OCI-LY7 (cell line): ENCODE results near the gene MICB. TPM values are rescaled to one million over a fixed set of nuclear protein-coding genes. Genes with fewer than 3 reads are reported as not detected.

ENCODE experiments used
- BruUV-seq: library from RNA; stranded (reverse); fragments of 400-500 nt; replicated peaks from 2 replicates; lab custom pipeline; 2021; lab: Mats Ljungman, UMichigan
- CTCF ChIA-PET: fragments of 300-600 bp; sonication (Branson Sonifier 250); formaldehyde crosslinking; loops from one replicate; lab custom pipeline; 2022; ENCODE audit warnings: antibody characterized with exemption; ENCODE audit not compliant: unreplicated experiment; lab: Charles Lee
- POLR2A ChIA-PET: fragments of 300-600 bp; sonication (Branson Sonifier 250); formaldehyde crosslinking; loops from one replicate; lab custom pipeline; 2022; ENCODE audit warnings: antibody characterized with exemption; lab: Charles Lee
- DNase-seq: peaks from one replicate; pipeline ENCODE4 v3.0.0-alpha.2; 2015; ENCODE audit warnings: low spot score
- H2AFZ ChIP-seq: fragments of 200-600 bp; sonication (generic), shearing (Covaris generic); 2 replicates; pipeline ENCODE4 v1.6.1; 2014; ENCODE audit warnings: mild to moderate bottlenecking, antibody characterized with exemption, low read length, moderate library complexity
- H3K27ac ChIP-seq: fragments of 200-600 bp; sonication (generic); 2 replicates; pipeline ENCODE4 v1.5.1; 2014; ENCODE audit warnings: mixed run types, low read depth, mild to moderate bottlenecking, moderate library complexity, low read length, inconsistent platforms; ENCODE audit not compliant: poor library complexity, severe bottlenecking
- H3K36me3 ChIP-seq: fragments of 200-600 bp; sonication (generic); 2 replicates; pipeline ENCODE4 v1.6.1; 2014; ENCODE audit warnings: mild to moderate bottlenecking, antibody characterized with exemption, low read length, moderate library complexity, mixed read lengths; ENCODE audit not compliant: insufficient read depth
- H3K4me1 ChIP-seq: fragments of 200-600 bp; sonication (generic); 2 replicates; pipeline ENCODE4 v1.5.1; 2014; ENCODE audit warnings: mild to moderate bottlenecking, low read length; ENCODE audit not compliant: insufficient read depth, poor library complexity, severe bottlenecking
- H3K4me2 ChIP-seq: fragments of 200-600 bp; sonication (generic); 2 replicates; pipeline ENCODE4 v1.6.1; 2014; ENCODE audit warnings: mild to moderate bottlenecking, low read length
- H3K4me3 ChIP-seq: fragments of 200-600 bp; sonication (generic); 2 replicates; pipeline ENCODE4 v1.5.1; 2014; ENCODE audit warnings: mild to moderate bottlenecking, low read depth, low read length; ENCODE audit not compliant: poor library complexity, severe bottlenecking
- H3K79me2 ChIP-seq: fragments of 200-600 bp; sonication (generic); 2 replicates; pipeline ENCODE4 v1.6.1; 2016; ENCODE audit warnings: low read depth, mild to moderate bottlenecking, low read length, moderate library complexity, mixed read lengths; ENCODE audit not compliant: insufficient read depth
- H3K9me2 ChIP-seq: fragments of 200-600 bp; sonication (generic); 2 replicates; pipeline ENCODE4 v1.6.1; 2016; ENCODE audit warnings: mild to moderate bottlenecking, low read length, mixed read lengths; ENCODE audit not compliant: insufficient read depth
- H3K9me3 ChIP-seq: fragments of 200-600 bp; sonication (generic); 2 replicates; pipeline ENCODE4 v1.6.1; 2014; ENCODE audit warnings: mild to moderate bottlenecking, mixed run types, low read length, mixed read lengths
- H4K20me1 ChIP-seq: fragments of 200-600 bp; sonication (generic); 2 replicates; pipeline ENCODE4 v1.6.1; 2014; ENCODE audit warnings: mild to moderate bottlenecking, antibody characterized with exemption, low read length, moderate library complexity, mixed read lengths; ENCODE audit not compliant: insufficient read depth
- EZH2phosphoT487 ChIP-seq: fragments of 200-600 bp; sonication (generic); IDR thresholded peaks from 2 replicates; pipeline ENCODE4 v1.6.1; 2018; ENCODE audit warnings: low read depth, borderline replicate concordance, mild to moderate bottlenecking, mixed run types, antibody characterized with exemption, low read length, moderate library complexity, mixed read lengths
- intact Hi-C: fragments of 100-400 bp; cut with micrococcal nuclease; formaldehyde crosslinking; loops from one replicate; pipeline ENCODE4 v1.10.0; 2022; ENCODE audit not compliant: unreplicated experiment
- total RNA-seq, 2 experiments: library from RNA; depleted of rRNA in 1 of 2; stranded (reverse); fragments of >200 nt in 1 of 2; shearing (Covaris generic) in 1 of 2; gene quantifications; 2 replicates each; pipeline ENCODE4 v1.2.3, GENCODE V29; 2014 to 2022
- TF ChIP-seq, protein P1 (sequence below): fragments of 200-600 bp; sonication (generic); conservative IDR thresholded peaks from 2 replicates; pipeline ENCODE4 v1.5.1; 2014; ENCODE audit warnings: mild to moderate bottlenecking, antibody characterized with exemption, low read length, moderate library complexity, mixed read lengths

The MICB gene
- total RNA-seq, 2 experiments from 2014 or later = 26.3 to 32.4 TPM

DNA sequence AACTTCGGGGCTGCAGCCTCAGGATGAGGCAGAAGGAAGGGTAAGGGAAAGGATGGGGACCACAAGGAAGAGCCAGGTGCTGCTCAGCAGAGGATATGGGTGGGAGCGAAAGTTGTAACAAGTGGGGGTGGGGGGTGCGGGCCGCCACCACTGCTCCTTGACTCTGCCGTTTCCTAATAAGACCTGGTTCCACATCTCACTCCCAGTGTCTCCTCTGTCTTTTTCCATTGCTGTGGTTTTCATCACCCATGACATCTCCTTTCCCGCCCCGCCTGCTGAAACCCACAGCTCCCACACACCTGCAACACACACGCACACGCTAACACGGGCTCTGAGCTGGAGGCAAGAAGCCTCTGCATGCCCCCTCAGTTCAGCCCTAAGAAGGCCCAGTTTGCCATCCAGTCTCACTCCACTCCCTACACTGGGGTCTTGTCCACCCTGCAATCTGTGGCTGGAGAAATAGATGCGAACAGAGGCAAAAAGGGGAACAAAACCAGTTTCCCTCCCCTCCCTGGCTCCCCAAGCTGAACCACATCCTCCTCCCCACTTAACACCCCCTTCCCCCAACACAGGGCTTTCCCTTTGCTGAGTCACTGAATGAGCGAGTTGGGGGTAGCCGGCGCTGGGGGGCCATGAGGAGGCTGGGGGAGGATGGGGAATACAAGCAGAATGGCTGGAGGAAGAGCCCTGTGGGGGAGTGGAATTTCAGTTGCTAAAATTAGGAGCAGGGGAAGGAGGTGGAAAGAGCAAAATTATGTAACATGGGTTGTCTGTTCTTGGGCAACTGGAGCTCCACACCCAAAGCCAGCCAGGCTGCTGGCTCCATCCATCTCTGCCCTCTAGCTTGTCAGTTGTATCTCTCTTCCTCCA, 60.9 kb downstream of the MICB start:
- DNase-seq = peak; percentile 75
- Histone ChIP-seq H3K9me3 (no peaks in the 10 kb centered on the region), H2AFZ (no peak overlapping the region), H3K4me2 (peak overlapping the region; percentile 81), H3K9me2 (no peaks in the 10 kb centered on the region), H4K20me1 (no peaks in the 10 kb centered on the region), H3K36me3 (peaks cover 46% of the 10 kb centered on the region), H3K27ac (peak overlapping the region; percentile 94), H3K79me2 (no peaks in the 10 kb centered on the region), H3K4me3 (peak overlapping the region; percentile 57), H3K4me1 (peaks cover 83% of the 10 kb centered on the region)
- ChIA-PET POLR2A (interaction anchor here (0.9 to 1.9 kb wide), 5 partner anchors 10 to 24 kb away, joined by 3 to 5 read pairs (median 4); partner anchors contain the start of gene TNF), CTCF (interaction anchor here (1.6 kb wide), 1 partner anchor 14 kb away, joined by 3 read pairs; no protein-coding TSS in a partner anchor)
- BruUV-seq = no TSS peak
- TF ChIP-seq, protein P1, sequence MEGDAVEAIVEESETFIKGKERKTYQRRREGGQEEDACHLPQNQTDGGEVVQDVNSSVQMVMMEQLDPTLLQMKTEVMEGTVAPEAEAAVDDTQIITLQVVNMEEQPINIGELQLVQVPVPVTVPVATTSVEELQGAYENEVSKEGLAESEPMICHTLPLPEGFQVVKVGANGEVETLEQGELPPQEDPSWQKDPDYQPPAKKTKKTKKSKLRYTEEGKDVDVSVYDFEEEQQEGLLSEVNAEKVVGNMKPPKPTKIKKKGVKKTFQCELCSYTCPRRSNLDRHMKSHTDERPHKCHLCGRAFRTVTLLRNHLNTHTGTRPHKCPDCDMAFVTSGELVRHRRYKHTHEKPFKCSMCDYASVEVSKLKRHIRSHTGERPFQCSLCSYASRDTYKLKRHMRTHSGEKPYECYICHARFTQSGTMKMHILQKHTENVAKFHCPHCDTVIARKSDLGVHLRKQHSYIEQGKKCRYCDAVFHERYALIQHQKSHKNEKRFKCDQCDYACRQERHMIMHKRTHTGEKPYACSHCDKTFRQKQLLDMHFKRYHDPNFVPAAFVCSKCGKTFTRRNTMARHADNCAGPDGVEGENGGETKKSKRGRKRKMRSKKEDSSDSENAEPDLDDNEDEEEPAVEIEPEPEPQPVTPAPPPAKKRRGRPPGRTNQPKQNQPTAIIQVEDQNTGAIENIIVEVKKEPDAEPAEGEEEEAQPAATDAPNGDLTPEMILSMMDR = no peak
- no peak for TF ChIP-seq EZH2phosphoT487
- intact Hi-C loops = no loop called here

- no peak for DNase-seq
- Histone ChIP-seq H3K4me3 (peak overlapping the region; percentile 57), H3K4me2 (peak overlapping the region; percentile 81), H3K79me2 (no peaks in the 10 kb centered on the region), H3K27ac (peak overlapping the region; percentile 94), H3K9me3 (no peaks in the 10 kb centered on the region), H4K20me1 (no peaks in the 10 kb centered on the region), H3K9me2 (no peaks in the 10 kb centered on the region), H3K4me1 (peaks cover 75% of the 10 kb centered on the region), H3K36me3 (peaks cover 46% of the 10 kb centered on the region), H2AFZ (no peak overlapping the region)
- BruUV-seq = TSS peak; percentile 50
- CTCF ChIA-PET = no interaction called here
- POLR2A ChIA-PET = interaction anchor here (0.6 to 1.9 kb wide), 10 partner anchors 8 to 61 kb away, joined by 3 to 6 read pairs (median 3); partner anchors contain the start of genes LST1 and TNF
- no peak for TF ChIP-seq EZH2phosphoT487
- TF ChIP-seq, protein P1 = no peak
- intact Hi-C loops = no loop called here
These were observed 61.6 kb downstream of the MICB start for GRCh38 chr6:31559606-31559957.
